GM18870 (cell line): ENCODE measurements around the gene APBB2.
"Not testable (repeated sequence)": the region's sequence is repeated elsewhere in the genome, so short reads cannot be mapped to it uniquely, and the experiment has no call there.

Experiments used
- ATAC-seq: cut with Tn5 transposase; IDR thresholded peaks from one replicate; pipeline ENCODE4 v1.9.1; 2021; ENCODE audit warnings: moderate library complexity; ENCODE audit not compliant: unreplicated experiment

Gene APBB2

GRCh38 chr4:40916880-40917279 lies 297.5 kb downstream of the APBB2 start:
- ATAC-seq = peak; percentile 75

- ATAC-seq = no peak
These were observed 298.2 kb downstream of the APBB2 start for GRCh38 chr4:40916218-40916555.

- no peak for ATAC-seq
These were observed 298.8 kb downstream of the APBB2 start for GRCh38 chr4:40915318-40916217.

GRCh38 chr4:40912460-40913184 lies 301.7 kb downstream of the APBB2 start:
- ATAC-seq = no peak

GRCh38 chr4:40910706-40911105 lies 303.6 kb downstream of the APBB2 start:
- no peak for ATAC-seq

- ATAC-seq = no peak
These were observed 304.9 kb downstream of the APBB2 start for GRCh38 chr4:40909363-40909876.

- peak; percentile 76 for ATAC-seq
These were observed 305.5 kb downstream of the APBB2 start for GRCh38 chr4:40908702-40909362.

- ATAC-seq = no peak
These were observed 306.0 kb downstream of the APBB2 start for GRCh38 chr4:40908297-40908696.

- ATAC-seq = no peak
These were observed 308.9 kb downstream of the APBB2 start for GRCh38 chr4:40905414-40905813.

- ATAC-seq = not testable (repeated sequence)
These were observed 313.8 kb downstream of the APBB2 start for GRCh38 chr4:40900531-40900930.

GRCh38 chr4:40897557-40898203 lies 316.7 kb downstream of the APBB2 start:
- peak; percentile 77 for ATAC-seq

GRCh38 chr4:40890764-40891163 lies 323.6 kb downstream of the APBB2 start:
- ATAC-seq = no peak

GRCh38 chr4:40890199-40890598 lies 324.1 kb downstream of the APBB2 start:
- ATAC-seq = no peak

GRCh38 chr4:40888933-40889332 lies 325.4 kb downstream of the APBB2 start:
- no peak for ATAC-seq

- no peak for ATAC-seq
These were observed 326.6 kb downstream of the APBB2 start for GRCh38 chr4:40887764-40888131.

- no peak for ATAC-seq
These were observed 327.2 kb downstream of the APBB2 start for GRCh38 chr4:40886931-40887763.

GRCh38 chr4:40881851-40882250 lies 332.5 kb downstream of the APBB2 start:
- no peak for ATAC-seq

GRCh38 chr4:40881096-40881495 lies 333.2 kb downstream of the APBB2 start:
- no peak for ATAC-seq

GRCh38 chr4:40878548-40879055 lies 335.7 kb downstream of the APBB2 start:
- no peak for ATAC-seq

- ATAC-seq = no peak
These were observed 337.3 kb downstream of the APBB2 start for GRCh38 chr4:40877081-40877480.
